Neural cell (in vitro differentiated cells): ENCODE results near the gene COX15.

Source experiments
- CTCF ChIP-seq: fragments of 450-650 bp; IDR thresholded peaks from 2 replicates; pipeline ENCODE4 v1.5.1; 2014; ENCODE audit warnings: antibody characterized with exemption, mild to moderate bottlenecking, moderate library complexity; ENCODE audit not compliant: poor library complexity, severe bottlenecking
- EZH2 ChIP-seq: fragments of 200-600, 300-800 bp; shearing (Covaris generic), sonication (generic); IDR thresholded peaks from 2 replicates; pipeline ENCODE4 v1.6.1; 2014; ENCODE audit warnings: antibody characterized with exemption, low read length, borderline replicate concordance, mild to moderate bottlenecking; ENCODE audit not compliant: insufficient read depth, poor library complexity, severe bottlenecking
- POLR2AphosphoS5 ChIP-seq: IDR thresholded peaks from 2 replicates; pipeline ENCODE4 v1.6.1; 2012
- RAD21 ChIP-seq: fragments of 450-650 bp; conservative IDR thresholded peaks from 2 replicates; pipeline ENCODE4 v1.6.1; 2014; ENCODE audit warnings: antibody characterized with exemption, mild to moderate bottlenecking, moderate library complexity

- TF ChIP-seq CTCF: no peak
- no peak for TF ChIP-seq POLR2AphosphoS5
- TF ChIP-seq EZH2: no peak
- TF ChIP-seq RAD21: no peak
These were observed 49.2 kb downstream of the COX15 start for GRCh38 chr10:99682752-99683151.
